ENCODE measurements around the gene SELENOP.
"Not testable (repeated sequence)": the region's sequence is repeated elsewhere in the genome, so short reads cannot be mapped to it uniquely, and the experiment has no call there.

Gene SELENOP

GRCh38 chr5:42811591-42812446 lies at the start of gene SELENOP:
TSS of gene SELENOP (minus strand) at chr5:42811892. CDS start at chr5:42808353, 3,539 bp downstream.
- no peak for DNase-seq

GRCh38 chr5:42858687-42859086 lies 47.0 kb upstream of the SELENOP start:
- no peak for DNase-seq

- DNase-seq = no peak
These were observed 46.4 kb upstream of the SELENOP start for GRCh38 chr5:42858031-42858643.

GRCh38 chr5:42855811-42856210 lies 44.1 kb upstream of the SELENOP start:
- no peak for DNase-seq

GRCh38 chr5:42855386-42855785 lies 43.7 kb upstream of the SELENOP start:
- no peak for DNase-seq

GRCh38 chr5:42854795-42855194 lies 43.1 kb upstream of the SELENOP start:
- DNase-seq = no peak

- no peak for DNase-seq
These were observed 41.1 kb upstream of the SELENOP start for GRCh38 chr5:42852826-42853225.

GRCh38 chr5:42851481-42851880 lies 39.8 kb upstream of the SELENOP start:
- no peak for DNase-seq

- DNase-seq = no peak
These were observed 36.9 kb upstream of the SELENOP start for GRCh38 chr5:42848545-42848944.

- DNase-seq = not testable (repeated sequence)
These were observed 32.7 kb upstream of the SELENOP start for GRCh38 chr5:42844408-42844807.

- DNase-seq = no peak
These were observed 32.1 kb upstream of the SELENOP start for GRCh38 chr5:42843675-42844292.

GRCh38 chr5:42842921-42843641 lies 31.4 kb upstream of the SELENOP start:
- DNase-seq = no peak

GRCh38 chr5:42840842-42841567 lies 29.3 kb upstream of the SELENOP start:
- no peak for DNase-seq

- no peak for DNase-seq
These were observed 28.6 kb upstream of the SELENOP start for GRCh38 chr5:42840269-42840668.

GRCh38 chr5:42839196-42839595 lies 27.5 kb upstream of the SELENOP start:
- no peak for DNase-seq

- no peak for DNase-seq
These were observed 25.9 kb upstream of the SELENOP start for GRCh38 chr5:42837601-42838000.

- DNase-seq = no peak
These were observed 24.5 kb upstream of the SELENOP start for GRCh38 chr5:42836070-42836769.

GRCh38 chr5:42832060-42832459 lies 20.4 kb upstream of the SELENOP start:
- no peak for DNase-seq

GRCh38 chr5:42830924-42831323 lies 19.2 kb upstream of the SELENOP start:
- no peak for DNase-seq

- no peak for DNase-seq
These were observed 17.0 kb upstream of the SELENOP start for GRCh38 chr5:42828671-42829070.

GRCh38 chr5:42826757-42827515 lies 15.2 kb upstream of the SELENOP start:
- no peak for DNase-seq
